ENCODE measurements around the gene FOXF1. TPM values are rescaled to one million over a fixed set of nuclear protein-coding genes. Genes with fewer than 3 reads are reported as not detected.

The FOXF1 gene
- total RNA-seq, 2 experiments from 2014 or later: not detected

- H3K4me1 ChIP-seq (ENCODE audit: insufficient read depth, low read length): no peaks in the 10 kb centered on the region
- Mint-ChIP-seq H3K4me3 (no peak overlapping the region), H3K4me1 (ENCODE audit: low read depth) (no peaks in the 10 kb centered on the region), H3K27ac (no peak overlapping the region), H3K9me3 (no peaks in the 10 kb centered on the region), H3K27me3 (peaks cover 83% of the 10 kb centered on the region), H3K36me3 (ENCODE audit: low read depth) (no peaks in the 10 kb centered on the region)
- CTCF ChIA-PET: no interaction called here
- H3K27ac ChIP-seq (ENCODE audit: low read depth in 1 of 2, low read length in 2 of 2): no peak overlapping the region
- DNase-seq (no peak), ATAC-seq (ENCODE audit: poor library complexity) (no peak)
- intact Hi-C loops (cut with DNase I, micrococcal nuclease): no loop called here
- peaks cover 0 to 15% of the 10 kb centered on the region in 2 experiments for H3K9me3 ChIP-seq (ENCODE audit: control insufficient read depth in 1 of 2, insufficient read depth in 1 of 2, low read length in 2 of 2)
- H3K4me3 ChIP-seq (ENCODE audit: low read length): no peak overlapping the region
- peaks cover 59 to 88% of the 10 kb centered on the region in 2 experiments for H3K27me3 ChIP-seq (ENCODE audit: control insufficient read depth in 1 of 2, insufficient read depth in 2 of 2, low read length in 2 of 2)
- POLR2A ChIA-PET: no interaction called here
- no peaks in the 10 kb centered on the region for H3K36me3 ChIP-seq (ENCODE audit: insufficient read depth, low read length)
- TF ChIP-seq CTCF (IDR thresholded peaks at IDR 0.05): no peak
These were observed 13.3 kb upstream of the FOXF1 start for GRCh38 chr16:86496929-86497461.

GRCh38 chr16:86497551-86498021, 12.7 kb upstream of the FOXF1 start:
- no peaks in the 10 kb centered on the region for H3K4me1 Mint-ChIP-seq (ENCODE audit: low read depth)
- DNase-seq (no peak), ATAC-seq (ENCODE audit: poor library complexity) (no peak)
- no peaks in the 10 kb centered on the region for H3K36me3 ChIP-seq (ENCODE audit: insufficient read depth, low read length)
- intact Hi-C loops (cut with DNase I, micrococcal nuclease): no loop called here
- no peak overlapping the region for H3K27ac Mint-ChIP-seq
- TF ChIP-seq CTCF (IDR thresholded peaks at IDR 0.05): no peak
- no peaks in the 10 kb centered on the region for H3K36me3 Mint-ChIP-seq (ENCODE audit: low read depth)
- no peak overlapping the region for H3K4me3 Mint-ChIP-seq
- no peaks in the 10 kb centered on the region for H3K4me1 ChIP-seq (ENCODE audit: insufficient read depth, low read length)
- ChIA-PET POLR2A (no interaction called here), CTCF (no interaction called here)
- H3K27me3 ChIP-seq (ENCODE audit: control insufficient read depth in 1 of 2, insufficient read depth in 2 of 2, low read length in 2 of 2): peaks cover 63 to 88% of the 10 kb centered on the region in 2 experiments
- peaks cover 83% of the 10 kb centered on the region for H3K27me3 Mint-ChIP-seq
- H3K9me3 ChIP-seq (ENCODE audit: control insufficient read depth in 1 of 2, insufficient read depth in 1 of 2, low read length in 2 of 2): peaks cover 0 to 15% of the 10 kb centered on the region in 2 experiments
- H3K9me3 Mint-ChIP-seq: no peaks in the 10 kb centered on the region
- no peak overlapping the region for H3K27ac ChIP-seq (ENCODE audit: low read depth in 1 of 2, low read length in 2 of 2)
- no peak overlapping the region for H3K4me3 ChIP-seq (ENCODE audit: low read length)

GRCh38 chr16:86498155-86498670, 12.1 kb upstream of the FOXF1 start:
- no peak for TF ChIP-seq CTCF (IDR thresholded peaks at IDR 0.05)
- Mint-ChIP-seq H3K4me1 (ENCODE audit: low read depth) (no peaks in the 10 kb centered on the region), H3K27ac (no peak overlapping the region), H3K9me3 (no peaks in the 10 kb centered on the region), H3K4me3 (no peak overlapping the region), H3K36me3 (ENCODE audit: low read depth) (no peaks in the 10 kb centered on the region), H3K27me3 (peaks cover 83% of the 10 kb centered on the region)
- ATAC-seq (ENCODE audit: poor library complexity) (no peak), DNase-seq (no peak)
- Histone ChIP-seq H3K27me3 (ENCODE audit: control insufficient read depth in 1 of 2, insufficient read depth in 2 of 2, low read length in 2 of 2) (peaks cover 64 to 88% of the 10 kb centered on the region in 2 experiments), H3K4me1 (ENCODE audit: insufficient read depth, low read length) (no peaks in the 10 kb centered on the region), H3K9me3 (ENCODE audit: control insufficient read depth in 1 of 2, insufficient read depth in 1 of 2, low read length in 2 of 2) (peaks cover 0 to 16% of the 10 kb centered on the region in 2 experiments), H3K4me3 (ENCODE audit: low read length) (no peak overlapping the region), H3K27ac (ENCODE audit: low read depth in 1 of 2, low read length in 2 of 2) (no peak overlapping the region), H3K36me3 (ENCODE audit: insufficient read depth, low read length) (no peaks in the 10 kb centered on the region)
- POLR2A ChIA-PET: no interaction called here
- CTCF ChIA-PET: no interaction called here
- intact Hi-C loops (cut with DNase I, micrococcal nuclease): no loop called here

Measured in CD4-positive, alpha-beta T cell (primary cell).